ENCODE measurements around the gene DSCAML1. TPM values are rescaled to one million over a fixed set of nuclear protein-coding genes. Genes with fewer than 3 reads are reported as not detected.

The DSCAML1 gene
- total RNA-seq, 2 experiments from 2014 or later, result 0.13 to 0.29 TPM

DNA sequence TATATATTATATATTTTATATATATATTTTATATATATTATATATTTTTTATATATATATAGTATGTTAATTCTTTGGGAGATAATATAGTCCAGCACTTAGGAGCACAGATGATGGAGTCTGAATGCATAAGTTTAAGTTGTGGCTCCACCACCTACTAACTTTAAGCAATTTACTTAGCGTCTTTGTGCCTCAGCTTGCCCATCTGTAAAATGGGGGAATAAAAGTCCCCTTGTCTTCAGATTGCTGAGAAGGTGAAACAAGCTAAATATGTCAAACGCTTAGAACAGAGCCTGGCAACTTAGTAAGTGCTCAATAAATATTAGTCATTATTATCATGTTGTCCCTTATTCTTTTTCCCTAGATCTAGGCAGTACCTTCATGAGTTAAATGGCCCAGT lies 27.5 kb downstream of the DSCAML1 start:
- intact Hi-C loops (cut with micrococcal nuclease), result no loop called here
- Mint-ChIP-seq H3K4me1 (ENCODE audit: low read depth) (no peaks in the 10 kb centered on the region), H3K27ac (no peak overlapping the region), H3K9me3 (no peaks in the 10 kb centered on the region), H3K27me3 (no peaks in the 10 kb centered on the region), H3K4me3 (no peak overlapping the region), H3K36me3 (ENCODE audit: low read depth) (no peaks in the 10 kb centered on the region)
- ChIA-PET CTCF (interaction anchor here (1.0 kb wide), 1 partner anchor 343 kb away, joined by 3 read pairs; no protein-coding TSS in a partner anchor), POLR2A (no interaction called here)
- ATAC-seq (no peak), DNase-seq (no peak)
- TF ChIP-seq, protein P1, sequence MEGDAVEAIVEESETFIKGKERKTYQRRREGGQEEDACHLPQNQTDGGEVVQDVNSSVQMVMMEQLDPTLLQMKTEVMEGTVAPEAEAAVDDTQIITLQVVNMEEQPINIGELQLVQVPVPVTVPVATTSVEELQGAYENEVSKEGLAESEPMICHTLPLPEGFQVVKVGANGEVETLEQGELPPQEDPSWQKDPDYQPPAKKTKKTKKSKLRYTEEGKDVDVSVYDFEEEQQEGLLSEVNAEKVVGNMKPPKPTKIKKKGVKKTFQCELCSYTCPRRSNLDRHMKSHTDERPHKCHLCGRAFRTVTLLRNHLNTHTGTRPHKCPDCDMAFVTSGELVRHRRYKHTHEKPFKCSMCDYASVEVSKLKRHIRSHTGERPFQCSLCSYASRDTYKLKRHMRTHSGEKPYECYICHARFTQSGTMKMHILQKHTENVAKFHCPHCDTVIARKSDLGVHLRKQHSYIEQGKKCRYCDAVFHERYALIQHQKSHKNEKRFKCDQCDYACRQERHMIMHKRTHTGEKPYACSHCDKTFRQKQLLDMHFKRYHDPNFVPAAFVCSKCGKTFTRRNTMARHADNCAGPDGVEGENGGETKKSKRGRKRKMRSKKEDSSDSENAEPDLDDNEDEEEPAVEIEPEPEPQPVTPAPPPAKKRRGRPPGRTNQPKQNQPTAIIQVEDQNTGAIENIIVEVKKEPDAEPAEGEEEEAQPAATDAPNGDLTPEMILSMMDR (IDR thresholded peaks at IDR 0.05), result no peak

DNA sequence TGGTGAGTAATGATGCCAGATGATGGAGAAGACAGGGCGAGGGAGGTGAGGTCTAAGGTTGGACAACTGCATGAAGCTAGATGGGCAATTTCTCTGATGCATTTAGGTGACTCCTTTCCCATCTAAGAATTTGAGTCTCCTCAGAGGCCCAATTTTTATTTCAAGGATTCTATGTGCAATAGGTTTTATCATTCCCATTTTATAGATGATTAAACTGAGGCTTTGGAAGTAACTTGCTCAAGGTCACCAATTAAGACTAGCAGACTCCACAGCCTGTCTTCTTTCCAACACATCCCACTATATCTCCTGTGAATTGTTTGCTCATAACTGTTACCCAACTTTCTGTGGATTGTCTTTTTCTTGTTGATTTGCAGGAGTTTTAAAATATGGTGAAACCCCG lies 28.5 kb downstream of the DSCAML1 start:
- POLR2A ChIA-PET, result interaction anchor here (0.5 kb wide), 1 partner anchor 1949 kb away, joined by 4 read pairs; no protein-coding TSS in a partner anchor
- ATAC-seq (no peak), DNase-seq (no peak)
- Mint-ChIP-seq H3K9me3 (no peaks in the 10 kb centered on the region), H3K36me3 (ENCODE audit: low read depth) (no peaks in the 10 kb centered on the region), H3K27ac (no peak overlapping the region), H3K4me1 (ENCODE audit: low read depth) (no peaks in the 10 kb centered on the region), H3K4me3 (no peak overlapping the region), H3K27me3 (no peaks in the 10 kb centered on the region)
- intact Hi-C loops (cut with micrococcal nuclease), result no loop called here
- TF ChIP-seq, protein P1 (IDR thresholded peaks at IDR 0.05), result no peak
- CTCF ChIA-PET, result no interaction called here

DNA sequence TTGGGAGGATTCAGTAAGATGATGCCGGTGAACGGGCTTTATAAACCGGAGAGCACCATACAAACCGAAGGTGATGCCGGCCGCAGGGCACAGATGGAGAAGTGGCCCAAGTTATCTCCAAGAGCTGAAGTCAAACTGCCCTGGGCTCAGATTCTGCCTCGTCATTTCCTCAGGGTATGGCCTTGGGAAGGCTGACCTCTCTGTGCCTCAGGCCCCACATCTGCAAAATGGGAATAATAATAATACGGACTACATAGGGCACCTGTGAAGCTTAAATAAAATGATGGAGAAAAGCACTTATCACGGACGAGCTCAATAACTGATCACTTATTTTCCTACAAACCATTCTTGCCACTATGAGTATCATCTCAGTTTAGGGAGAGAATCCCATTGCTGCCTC lies 29.9 kb downstream of the DSCAML1 start:
- POLR2A ChIA-PET, result no interaction called here
- H3K4me1 Mint-ChIP-seq (ENCODE audit: low read depth), result no peaks in the 10 kb centered on the region

DNA sequence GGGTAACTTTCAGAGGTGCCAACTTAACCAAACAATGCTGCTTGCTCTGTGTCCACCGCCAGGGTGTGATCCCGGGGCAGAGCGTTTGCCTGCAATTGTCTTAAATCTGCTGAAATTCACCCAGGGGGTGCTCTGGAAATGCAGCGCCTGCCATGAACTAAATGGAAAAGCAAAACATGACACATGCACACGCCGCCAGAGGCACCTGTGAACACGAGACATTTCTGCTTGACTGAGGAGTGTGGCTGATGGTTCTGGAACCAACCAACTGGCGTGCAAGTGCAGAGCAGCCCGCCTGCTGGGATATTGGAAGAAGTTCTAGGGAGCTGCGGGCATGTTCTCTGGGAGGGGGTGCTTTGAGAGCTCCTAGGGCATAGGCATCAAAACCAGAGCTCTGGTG lies 30.4 kb downstream of the DSCAML1 start:
- ChIA-PET CTCF (interaction anchor here (0.9 kb wide), 1 partner anchor 41 kb away, joined by 4 read pairs; no protein-coding TSS in a partner anchor), POLR2A (no interaction called here)
- DNase-seq (no peak), ATAC-seq (no peak)
- Mint-ChIP-seq H3K4me3 (no peak overlapping the region), H3K36me3 (ENCODE audit: low read depth) (no peaks in the 10 kb centered on the region), H3K4me1 (ENCODE audit: low read depth) (no peaks in the 10 kb centered on the region), H3K9me3 (no peaks in the 10 kb centered on the region), H3K27ac (no peak overlapping the region), H3K27me3 (no peaks in the 10 kb centered on the region)
- intact Hi-C loops (cut with micrococcal nuclease), result no loop called here
- TF ChIP-seq, protein P1 (IDR thresholded peaks at IDR 0.05), result no peak

More for the DNA sequence above, 29.9 kb downstream of the DSCAML1 start:
- ATAC-seq (no peak), DNase-seq (no peak)
- Mint-ChIP-seq H3K4me3 (no peak overlapping the region), H3K27ac (no peak overlapping the region), H3K27me3 (no peaks in the 10 kb centered on the region), H3K36me3 (ENCODE audit: low read depth) (no peaks in the 10 kb centered on the region), H3K9me3 (no peaks in the 10 kb centered on the region)
- TF ChIP-seq, protein P1 (IDR thresholded peaks at IDR 0.05), result no peak
- intact Hi-C loops (cut with micrococcal nuclease), result no loop called here
- CTCF ChIA-PET, result no interaction called here

DNA sequence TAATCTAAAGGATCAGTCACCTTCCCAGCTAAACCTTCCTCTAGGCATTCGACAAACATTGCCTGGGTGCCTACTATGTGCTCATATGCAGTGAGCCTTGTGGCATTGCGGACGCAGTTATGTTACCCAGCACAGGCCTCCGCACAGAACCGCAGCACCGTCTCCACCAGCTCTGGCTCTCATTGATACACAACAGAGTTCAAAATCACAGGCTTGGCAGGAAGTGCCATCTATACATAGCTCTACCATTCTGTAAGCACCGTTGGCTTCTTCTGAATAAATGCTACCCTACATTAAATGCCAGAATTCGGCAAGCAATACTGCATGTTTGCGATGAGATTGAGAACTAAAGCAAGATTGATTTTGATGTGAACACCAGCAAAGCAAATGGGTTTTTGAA lies 31.0 kb downstream of the DSCAML1 start:
- TF ChIP-seq, protein P1 (IDR thresholded peaks at IDR 0.05), result no peak
- ChIA-PET POLR2A (no interaction called here), CTCF (interaction anchor here (0.9 to 1.2 kb wide), 2 partner anchors 42 to 340 kb away, joined by 4 to 5 read pairs; no protein-coding TSS in a partner anchor)
- no peaks in the 10 kb centered on the region for H3K27me3 Mint-ChIP-seq
- ATAC-seq, result no peak
- no peak overlapping the region for H3K4me3 Mint-ChIP-seq
- H3K36me3 Mint-ChIP-seq (ENCODE audit: low read depth), result no peaks in the 10 kb centered on the region
- no peak overlapping the region for H3K27ac Mint-ChIP-seq
- H3K4me1 Mint-ChIP-seq (ENCODE audit: low read depth), result no peaks in the 10 kb centered on the region
- H3K9me3 Mint-ChIP-seq, result no peaks in the 10 kb centered on the region
- intact Hi-C loops (cut with micrococcal nuclease), result no loop called here
- no peak for DNase-seq
